DMS 273 treated with DMSO at 0.1 percent for 48 hours (cell line): Measurements from ENCODE around the gene ZNF136.

Experiments
- DNase-seq: peaks from one replicate; lab custom pipeline; 2025; lab: John Stamatoyannopoulos, UW

ZNF136 gene

GRCh38 chr19:12194827-12195731, 32.2 kb downstream of the ZNF136 start:
- no peak for DNase-seq

GRCh38 chr19:12198136-12198535, 35.2 kb downstream of the ZNF136 start:
- no peak for DNase-seq

GRCh38 chr19:12199757-12200419, 37.0 kb downstream of the ZNF136 start:
- no peak for DNase-seq

GRCh38 chr19:12202250-12202649, 39.4 kb downstream of the ZNF136 start:
- DNase-seq = no peak

GRCh38 chr19:12205296-12205695, 42.4 kb downstream of the ZNF136 start:
- DNase-seq = no peak

- no peak for DNase-seq
Observed at GRCh38 chr19:12208221-12208620, 45.3 kb downstream of the ZNF136 start.

GRCh38 chr19:12217332-12217731, 54.4 kb downstream of the ZNF136 start:
- no peak for DNase-seq

- no peak for DNase-seq
Observed at GRCh38 chr19:12222980-12223630, 60.2 kb downstream of the ZNF136 start.

- no peak for DNase-seq
Observed at GRCh38 chr19:12224676-12225075, 61.8 kb downstream of the ZNF136 start.

- no peak for DNase-seq
Observed at GRCh38 chr19:12229990-12230389, 67.1 kb downstream of the ZNF136 start.

GRCh38 chr19:12230751-12231733, 68.1 kb downstream of the ZNF136 start:
- DNase-seq = no peak

- no peak for DNase-seq
Observed at GRCh38 chr19:12232961-12233360, 70.1 kb downstream of the ZNF136 start.

- no peak for DNase-seq
Observed at GRCh38 chr19:12237143-12237839, 74.4 kb downstream of the ZNF136 start.
